Naive B cell (primary cell): Measurements from ENCODE around the gene STX18. TPM values are rescaled to one million over a fixed set of nuclear protein-coding genes. Genes with fewer than 3 reads are reported as not detected.
A peak's percentile ranks its signal among the peaks of the same experiment; 100 is the strongest.

Experiments used
- ATAC-seq, 2 donors: fragments of 150-1000 bp; cut with Tn5 transposase; 2 replicates each; pipeline ENCODE4 v1.10.0; 2021; ENCODE audit warnings: low read depth in 2 of 2, mild to moderate bottlenecking in 2 of 2, moderate library complexity in 2 of 2
- DNase-seq: peaks from one replicate; pipeline ENCODE4 v3.0.0; 2022
- H3K27ac Mint-ChIP-seq, 6 donors: one replicate each; pipeline ENCODE4 v1.8.0; 2020 to 2022; ENCODE audit warnings: mild to moderate bottlenecking in 6 of 6, mixed read lengths in 6 of 6, moderate library complexity in 5 of 6, inconsistent platforms in 2 of 6
- H3K27me3 Mint-ChIP-seq, 3 donors: one replicate each; pipeline ENCODE4 v1.8.0; 2021 to 2022; ENCODE audit warnings: mixed read lengths in 3 of 3, mild to moderate bottlenecking in 1 of 3
- H3K36me3 Mint-ChIP-seq, 2 donors: one replicate each; pipeline ENCODE4 v1.8.0; 2020 to 2022; ENCODE audit warnings: mixed read lengths in 2 of 2, inconsistent platforms in 1 of 2, mild to moderate bottlenecking in 1 of 2
- H3K4me1 Mint-ChIP-seq, 3 donors: one replicate each; pipeline ENCODE4 v1.8.0; 2020 to 2022; ENCODE audit warnings: mixed read lengths in 3 of 3, inconsistent platforms in 1 of 3, mild to moderate bottlenecking in 1 of 3, moderate library complexity in 1 of 3
- H3K4me3 Mint-ChIP-seq, 8 donors: one replicate each; pipeline ENCODE4 v1.8.0; 2020 to 2022; ENCODE audit warnings: mild to moderate bottlenecking in 8 of 8, mixed read lengths in 8 of 8, moderate library complexity in 8 of 8, inconsistent platforms in 2 of 8
- H3K9me3 Mint-ChIP-seq, 7 donors: one replicate each; pipeline ENCODE4 v1.8.0; 2020 to 2022; ENCODE audit warnings: mixed read lengths in 7 of 7, mild to moderate bottlenecking in 5 of 7, inconsistent platforms in 2 of 7, moderate library complexity in 1 of 7
- polyA plus RNA-seq, 6 donors: library from polyadenylated mRNA; unstranded; fragments of 300-500 nt; fragmentation: Illumina TruSeq; gene quantifications; one replicate each; pipeline ENCODE4 v1.2.3, GENCODE V29; 2021; ENCODE audit warnings: low read depth in 6 of 6

STX18 gene
- polyA plus RNA-seq, 6 donors from 2014 or later, result 7.8 to 27.5 (median 22.9) TPM

DNA sequence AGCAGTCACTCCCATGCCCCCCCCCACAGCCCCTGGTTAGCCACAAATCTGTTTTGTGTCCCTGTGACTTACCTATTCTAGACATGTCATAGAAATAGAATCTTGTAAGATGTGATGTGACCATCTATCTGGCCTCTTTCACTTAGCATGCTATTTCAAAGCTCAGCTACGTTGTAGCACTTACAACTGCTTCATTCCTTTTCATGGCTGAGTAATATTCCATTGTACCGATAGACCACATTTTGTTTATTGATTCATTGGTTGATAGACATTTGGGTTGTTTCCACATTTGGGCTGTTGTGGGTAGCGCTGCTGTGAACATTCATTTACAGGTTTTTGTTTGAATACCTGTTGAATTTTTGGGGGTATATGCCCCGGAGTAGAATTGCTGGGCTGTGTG lies 143.4 kb downstream of the STX18 start:
- ATAC-seq (no peak), DNase-seq (no peak)
- peaks cover 22 to 68% (median 28%) of the 10 kb centered on the region in 3 donors for H3K27me3 Mint-ChIP-seq
- H3K4me3 Mint-ChIP-seq, result no peak overlapping the region
- H3K27ac Mint-ChIP-seq, result no peak overlapping the region
- no peaks in the 10 kb centered on the region for H3K36me3 Mint-ChIP-seq
- peaks cover 0 to 25% (median 4%) of the 10 kb centered on the region in 7 donors for H3K9me3 Mint-ChIP-seq
- H3K4me1 Mint-ChIP-seq, result peaks cover 2 to 9% (median 6%) of the 10 kb centered on the region in 3 donors

DNA sequence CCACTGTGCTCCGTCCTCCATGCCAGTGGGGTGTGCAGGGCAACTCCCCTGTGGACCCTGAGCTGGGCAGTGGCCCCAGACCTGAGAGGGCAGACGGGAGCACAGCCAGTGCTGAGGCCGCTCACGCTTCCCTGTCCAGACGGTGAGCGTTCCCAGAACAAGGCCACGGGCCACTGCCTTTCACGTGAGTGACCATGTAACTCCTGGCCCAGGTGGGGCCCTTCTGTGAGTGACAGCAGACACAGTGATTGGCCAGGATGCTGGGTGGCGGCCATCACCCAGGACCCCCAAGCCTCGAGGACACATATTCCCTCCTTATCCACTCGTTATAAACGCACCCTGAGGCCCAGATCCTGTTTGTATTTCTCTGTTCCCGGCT lies 144.4 kb downstream of the STX18 start:
- H3K27me3 Mint-ChIP-seq, result peaks cover 20 to 65% (median 38%) of the 10 kb centered on the region in 3 donors
- peaks cover 0 to 25% (median 4%) of the 10 kb centered on the region in 7 donors for H3K9me3 Mint-ChIP-seq
- no peak for DNase-seq
- H3K27ac Mint-ChIP-seq, result no peak overlapping the region
- peaks cover 2 to 9% (median 6%) of the 10 kb centered on the region in 3 donors for H3K4me1 Mint-ChIP-seq
- ATAC-seq, result no peak
- no peaks in the 10 kb centered on the region for H3K36me3 Mint-ChIP-seq
- H3K4me3 Mint-ChIP-seq, result no peak overlapping the region

DNA sequence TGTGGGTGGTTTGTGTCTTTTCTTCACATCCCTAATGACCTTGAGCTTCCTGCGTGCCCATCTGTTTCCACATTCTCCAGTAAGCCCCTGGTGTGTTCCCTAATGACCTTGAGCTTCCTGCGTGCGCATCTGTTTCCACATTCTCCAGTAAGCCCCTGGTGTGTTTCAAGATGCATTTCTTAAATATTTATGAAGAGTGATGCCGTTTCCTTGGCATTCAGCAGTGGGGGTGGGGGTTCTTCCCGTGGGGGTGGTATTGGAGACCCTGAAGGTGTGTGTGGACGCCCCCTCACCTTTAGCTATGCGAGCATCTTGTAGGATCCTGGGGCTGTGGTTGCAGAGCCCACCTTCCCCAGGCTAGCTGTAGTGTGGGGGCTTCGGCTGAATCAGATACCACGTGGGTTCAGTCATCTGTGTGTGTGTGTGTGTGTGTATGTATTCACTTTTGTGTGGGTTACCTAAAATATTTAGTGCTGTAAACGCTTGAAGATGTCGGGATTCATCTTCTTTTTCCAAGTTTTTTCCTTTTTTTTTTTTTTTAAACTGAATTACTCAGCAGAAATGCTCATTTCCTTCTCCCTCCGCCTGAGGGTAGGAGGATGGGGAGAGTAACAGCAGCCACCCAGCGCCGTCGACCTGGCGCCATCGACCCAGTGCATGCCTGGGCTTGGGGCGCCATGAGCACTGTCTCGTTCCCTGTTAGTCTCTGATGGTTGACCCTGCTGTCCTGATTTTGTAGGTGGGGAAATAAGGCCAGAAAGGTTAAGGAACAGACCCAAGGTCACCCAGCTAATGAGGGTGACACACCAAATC lies 145.0 kb downstream of the STX18 start:
- H3K4me3 Mint-ChIP-seq, result peak overlapping the region in 3 of 8 donors; percentile 12 to 65 (median 48)
- H3K9me3 Mint-ChIP-seq, result peaks cover 0 to 25% (median 4%) of the 10 kb centered on the region in 7 donors
- H3K36me3 Mint-ChIP-seq, result no peaks in the 10 kb centered on the region
- H3K4me1 Mint-ChIP-seq, result peaks cover 2 to 9% (median 6%) of the 10 kb centered on the region in 3 donors
- peak overlapping the region in 1 of 6 donors; percentile 52 for H3K27ac Mint-ChIP-seq
- DNase-seq (no peak), ATAC-seq (no peak)
- peaks cover 23 to 68% (median 44%) of the 10 kb centered on the region in 3 donors for H3K27me3 Mint-ChIP-seq

DNA sequence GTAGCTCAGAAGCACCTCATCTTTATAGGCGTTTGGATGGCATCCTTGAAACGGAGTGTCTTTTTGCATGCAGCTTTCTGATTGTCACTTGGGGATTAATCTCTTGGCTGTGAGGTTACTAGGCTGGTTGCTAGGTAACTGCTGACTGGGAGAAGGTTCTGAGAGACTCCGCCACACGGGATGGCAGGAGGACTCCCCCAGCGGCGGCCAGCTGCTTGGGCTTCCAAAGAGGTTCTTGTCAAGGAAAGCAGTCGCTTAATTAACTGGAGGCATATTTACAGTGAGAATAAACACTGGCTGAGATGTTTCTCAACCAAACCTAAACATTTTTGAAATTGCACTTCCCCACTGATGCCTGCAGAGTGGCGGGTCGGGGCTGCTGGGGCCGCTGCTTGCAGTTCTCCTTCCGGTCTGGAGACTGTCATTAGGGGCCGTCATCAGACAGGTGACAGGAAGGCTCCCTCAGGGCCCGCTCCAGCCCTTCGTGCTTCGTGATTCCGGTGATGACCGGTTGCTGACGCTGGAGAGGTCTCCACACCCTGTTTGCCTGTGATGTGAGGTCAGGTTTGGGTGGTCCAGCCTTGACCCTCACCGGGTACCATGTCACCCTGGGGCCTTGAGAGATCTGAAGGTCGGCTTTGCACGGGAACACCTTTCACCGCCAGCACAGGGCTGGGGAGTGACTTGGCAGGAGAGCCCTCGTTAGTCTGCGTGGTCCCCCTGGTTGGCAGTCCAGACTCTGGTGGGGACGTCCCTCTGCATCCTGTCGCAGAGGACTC lies 145.8 kb downstream of the STX18 start:
- Mint-ChIP-seq H3K9me3 (peaks cover 0 to 25% (median 4%) of the 10 kb centered on the region in 7 donors), H3K27ac (peak overlapping the region in 2 of 6 donors; percentile 59 to 83), H3K4me3 (peak overlapping the region in 4 of 8 donors; percentile 12 to 65 (median 38)), H3K36me3 (no peaks in the 10 kb centered on the region), H3K4me1 (peaks cover 2 to 9% (median 6%) of the 10 kb centered on the region in 3 donors), H3K27me3 (peaks cover 31 to 67% (median 48%) of the 10 kb centered on the region in 3 donors)
- peak; percentile 43 to 61 for ATAC-seq
- DNase-seq, result peak; percentile 9

DNA sequence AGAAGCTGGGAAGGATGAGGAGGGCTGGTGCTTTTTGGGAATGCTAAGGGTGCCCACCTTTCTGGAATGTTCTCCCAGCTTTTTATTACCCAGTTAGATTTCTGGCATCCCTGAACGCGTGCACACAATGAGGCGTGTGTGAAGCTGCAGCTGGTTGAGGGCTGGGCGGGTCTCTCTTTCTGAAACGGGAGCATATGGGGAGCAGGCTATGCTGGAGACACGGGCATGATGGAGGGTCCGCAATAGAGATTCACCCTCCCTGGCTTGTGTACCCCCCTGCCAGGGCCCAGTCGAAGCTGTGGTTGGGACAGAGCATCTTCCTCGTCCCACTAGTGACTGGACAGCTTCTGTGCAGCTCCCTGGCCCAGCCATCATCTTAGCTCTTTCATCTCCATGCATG lies 146.5 kb downstream of the STX18 start:
- Mint-ChIP-seq H3K36me3 (no peaks in the 10 kb centered on the region), H3K9me3 (peaks cover 0 to 22% (median 4%) of the 10 kb centered on the region in 7 donors), H3K4me1 (peaks cover 2 to 9% (median 6%) of the 10 kb centered on the region in 3 donors), H3K27ac (peak overlapping the region in 1 of 6 donors; percentile 59), H3K4me3 (peak overlapping the region in 1 of 8 donors; percentile 16), H3K27me3 (peaks cover 32 to 73% (median 54%) of the 10 kb centered on the region in 3 donors)
- ATAC-seq (no peak), DNase-seq (no peak)

DNA sequence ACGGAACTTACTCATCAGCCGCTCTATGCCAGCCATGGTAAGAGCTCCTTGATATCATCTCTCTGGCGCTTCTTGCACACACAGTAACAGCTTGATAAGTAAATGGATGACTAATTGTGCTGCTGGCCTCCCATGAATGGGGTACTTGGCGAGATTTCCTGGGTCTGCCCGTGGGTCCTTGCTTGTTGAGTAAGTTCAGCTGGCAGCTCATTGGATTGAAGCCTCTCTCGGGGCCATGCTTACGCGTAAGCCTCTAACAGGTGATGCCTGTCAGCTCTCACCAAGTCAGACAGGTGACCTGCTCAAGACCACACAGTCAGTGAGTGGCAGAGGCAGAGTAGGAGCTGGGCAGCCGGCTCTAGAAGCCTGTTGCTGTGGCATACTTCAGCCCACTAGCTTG lies 147.2 kb downstream of the STX18 start:
- Mint-ChIP-seq H3K4me1 (peaks cover 2 to 9% (median 6%) of the 10 kb centered on the region in 3 donors), H3K4me3 (no peak overlapping the region), H3K36me3 (no peaks in the 10 kb centered on the region), H3K9me3 (peaks cover 0 to 19% (median 2%) of the 10 kb centered on the region in 7 donors), H3K27me3 (peaks cover 32 to 73% (median 61%) of the 10 kb centered on the region in 3 donors), H3K27ac (no peak overlapping the region)
- ATAC-seq (no peak), DNase-seq (no peak)

DNA sequence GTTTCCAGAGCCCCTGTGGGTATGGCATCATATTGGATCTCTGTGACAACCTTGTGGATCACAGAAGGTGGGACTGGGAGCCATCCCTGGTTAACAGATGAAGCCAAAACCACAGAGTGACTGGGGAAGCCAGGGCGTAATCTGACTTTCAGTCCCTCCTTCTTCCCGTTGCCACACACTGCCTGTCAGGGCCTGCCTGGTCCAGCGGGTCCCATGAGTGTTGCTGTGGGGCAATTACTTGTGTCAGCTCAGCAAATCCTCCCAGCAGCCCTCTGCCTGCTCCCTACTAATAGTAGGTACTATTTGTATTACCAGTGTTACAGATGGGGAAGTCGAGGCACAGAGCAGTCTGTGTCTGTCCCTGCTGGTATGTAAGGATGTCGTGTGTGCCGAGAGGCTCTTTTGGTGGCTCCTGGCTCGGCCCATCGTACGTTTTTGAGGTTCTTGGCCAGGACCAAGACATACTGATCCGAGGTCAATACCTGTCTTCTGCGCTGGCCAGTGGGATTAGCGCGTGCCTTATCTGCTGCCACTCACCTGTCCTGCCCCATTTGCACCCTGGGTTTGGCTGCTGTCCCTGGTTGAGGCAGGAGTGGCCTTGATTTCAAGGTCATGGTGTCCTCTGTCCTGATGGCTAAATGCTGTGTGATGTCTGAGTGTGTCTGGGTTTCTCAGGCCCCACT lies 149.2 kb downstream of the STX18 start:
- peaks cover 0 to 3% (median 0%) of the 10 kb centered on the region in 7 donors for H3K9me3 Mint-ChIP-seq
- peaks cover 37 to 72% (median 71%) of the 10 kb centered on the region in 3 donors for H3K27me3 Mint-ChIP-seq
- peaks cover 9 to 16% (median 14%) of the 10 kb centered on the region in 3 donors for H3K4me1 Mint-ChIP-seq
- no peak overlapping the region for H3K4me3 Mint-ChIP-seq
- DNase-seq (no peak), ATAC-seq (no peak)
- no peak overlapping the region for H3K27ac Mint-ChIP-seq
- no peaks in the 10 kb centered on the region for H3K36me3 Mint-ChIP-seq

DNA sequence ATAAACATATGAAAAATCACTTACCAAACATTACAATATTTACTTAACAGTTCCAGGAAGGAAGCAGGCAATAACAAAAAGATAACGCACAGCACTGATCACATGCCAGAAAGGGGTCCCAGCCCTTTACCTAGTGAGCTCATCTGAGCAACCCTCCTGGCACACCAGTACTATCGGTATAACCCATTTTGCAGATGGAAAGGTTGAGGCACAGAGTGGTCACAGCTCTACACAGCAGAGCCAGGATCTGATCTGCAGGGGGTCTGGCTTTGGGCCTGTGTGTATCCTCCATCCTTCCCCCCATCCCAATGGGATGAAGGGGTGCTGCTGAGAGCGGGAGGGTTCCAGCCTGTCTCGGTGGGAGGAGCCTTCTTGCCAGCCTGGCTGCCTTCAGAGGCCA lies 150.0 kb downstream of the STX18 start:
- H3K27ac Mint-ChIP-seq, result no peak overlapping the region
- DNase-seq, result no peak
- no peaks in the 10 kb centered on the region for H3K36me3 Mint-ChIP-seq
- H3K4me3 Mint-ChIP-seq, result no peak overlapping the region
- peaks cover 36 to 65% (median 63%) of the 10 kb centered on the region in 3 donors for H3K27me3 Mint-ChIP-seq
- H3K9me3 Mint-ChIP-seq, result peaks cover 0 to 2% (median 0%) of the 10 kb centered on the region in 7 donors
- no peak for ATAC-seq
- H3K4me1 Mint-ChIP-seq, result peaks cover 9 to 16% (median 14%) of the 10 kb centered on the region in 3 donors

DNA sequence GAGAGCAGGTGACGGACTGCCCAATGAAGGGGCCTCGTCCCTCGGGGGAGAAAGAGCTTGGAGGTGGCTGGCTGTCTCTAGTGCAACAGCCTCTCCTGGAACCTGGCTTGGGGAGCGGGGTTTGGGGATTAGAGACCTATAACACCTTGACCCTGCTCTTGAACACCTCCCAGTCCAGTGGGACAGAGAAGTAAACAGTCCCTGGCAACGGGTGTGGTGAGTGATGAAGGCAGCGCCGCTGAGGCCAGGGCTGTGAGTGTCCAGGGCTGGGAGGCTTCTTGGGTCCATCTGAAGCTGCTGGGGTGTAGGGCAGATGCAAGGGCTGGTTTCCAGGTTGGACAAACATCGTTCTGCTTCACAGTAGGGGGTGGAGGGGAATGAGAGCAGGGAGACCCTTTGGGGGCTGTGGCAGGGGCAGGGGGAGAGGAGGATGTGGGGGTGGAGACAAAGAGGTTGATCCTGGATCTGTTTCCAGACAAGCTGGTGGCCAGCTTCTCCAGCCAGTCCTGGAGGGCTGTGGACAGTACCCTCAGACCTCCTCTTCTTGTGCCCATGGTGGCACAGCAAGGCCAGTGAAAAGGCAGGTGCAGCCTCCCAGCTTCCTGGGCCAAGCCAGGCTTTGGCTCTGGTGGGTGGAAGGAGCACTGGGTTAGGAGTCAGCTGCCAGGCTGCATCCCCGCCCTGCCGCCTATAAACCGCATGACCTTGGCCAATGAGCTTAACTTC lies 151.2 kb downstream of the STX18 start:
- no peak for DNase-seq
- ATAC-seq, result no peak
- H3K36me3 Mint-ChIP-seq, result no peaks in the 10 kb centered on the region
- peaks cover 0 to 1% (median 0%) of the 10 kb centered on the region in 7 donors for H3K9me3 Mint-ChIP-seq
- H3K4me1 Mint-ChIP-seq, result peaks cover 10 to 18% (median 10%) of the 10 kb centered on the region in 3 donors
- H3K27me3 Mint-ChIP-seq, result peaks cover 37 to 66% (median 64%) of the 10 kb centered on the region in 3 donors
- H3K4me3 Mint-ChIP-seq, result peak overlapping the region in 1 of 8 donors; percentile 30
- no peak overlapping the region for H3K27ac Mint-ChIP-seq

DNA sequence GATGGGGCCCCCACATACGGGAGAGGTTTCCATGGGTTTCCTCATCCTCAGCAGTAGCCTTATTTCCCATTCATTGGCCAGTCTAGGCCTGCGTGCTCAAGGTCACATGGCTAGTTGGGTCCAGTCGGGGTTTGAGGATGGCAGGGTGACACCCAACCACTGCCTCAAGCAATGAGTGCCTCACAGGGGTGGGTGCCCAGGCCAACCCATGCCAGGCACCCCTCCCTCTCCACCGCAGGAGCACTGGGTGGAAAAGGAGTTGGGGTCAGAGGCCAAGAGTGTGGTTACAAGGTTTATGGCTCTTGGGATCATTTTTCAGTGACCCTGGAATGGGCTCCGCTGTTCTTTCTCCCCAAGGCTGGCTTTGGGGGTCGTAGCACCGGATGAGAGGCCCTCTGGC lies 151.8 kb downstream of the STX18 start:
- Mint-ChIP-seq H3K4me3 (peak overlapping the region in 2 of 8 donors; percentile 8 to 24), H3K36me3 (no peaks in the 10 kb centered on the region), H3K27me3 (peaks cover 38 to 70% (median 69%) of the 10 kb centered on the region in 3 donors), H3K4me1 (peaks cover 10 to 17% (median 10%) of the 10 kb centered on the region in 3 donors), H3K9me3 (no peaks in the 10 kb centered on the region), H3K27ac (no peak overlapping the region)
- ATAC-seq (no peak), DNase-seq (no peak)

DNA sequence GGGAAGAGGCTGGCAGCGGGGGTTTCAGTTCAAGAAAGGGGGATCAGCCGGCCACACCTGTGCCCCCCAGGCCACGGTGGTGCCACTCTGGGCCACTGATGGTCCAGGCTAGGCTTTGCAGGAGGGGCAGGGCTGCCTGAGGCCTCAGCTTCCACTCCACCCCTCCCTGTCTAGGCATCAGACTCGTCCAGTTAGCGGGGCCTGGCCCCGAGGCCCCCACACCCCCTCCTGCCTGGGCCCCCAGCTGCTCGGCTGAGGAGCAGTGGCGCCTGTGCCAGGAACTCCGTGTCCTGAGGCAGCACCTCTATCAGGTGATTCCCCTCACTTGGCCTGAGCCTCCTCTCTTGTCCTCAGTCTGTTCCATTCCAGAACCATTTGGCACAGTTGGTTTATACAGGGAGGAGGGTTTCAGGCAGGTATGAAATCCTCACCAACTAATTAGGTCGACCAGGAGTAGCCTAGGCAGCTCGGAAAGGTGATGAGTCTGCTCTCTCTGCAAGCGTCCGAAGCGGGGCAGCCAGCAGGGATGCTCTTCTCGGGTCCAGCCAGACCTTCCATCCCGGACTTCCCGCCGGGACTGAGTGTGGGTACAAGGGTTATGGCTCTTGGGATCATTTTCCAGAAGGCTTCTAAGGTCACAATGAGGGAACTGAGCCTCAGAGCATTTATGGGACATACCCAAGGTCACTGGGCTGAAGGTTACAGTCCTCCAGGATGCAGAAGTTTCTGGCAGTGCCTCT lies 152.8 kb downstream of the STX18 start:
- no peak for DNase-seq
- H3K4me1 Mint-ChIP-seq, result peaks cover 10 to 17% (median 13%) of the 10 kb centered on the region in 3 donors
- peak overlapping the region in 3 of 8 donors; percentile 24 to 33 (median 30) for H3K4me3 Mint-ChIP-seq
- peak overlapping the region in 1 of 6 donors; percentile 20 for H3K27ac Mint-ChIP-seq
- peaks cover 45 to 74% (median 73%) of the 10 kb centered on the region in 3 donors for H3K27me3 Mint-ChIP-seq
- H3K36me3 Mint-ChIP-seq, result no peaks in the 10 kb centered on the region
- ATAC-seq, result no peak
- H3K9me3 Mint-ChIP-seq, result no peaks in the 10 kb centered on the region

DNA sequence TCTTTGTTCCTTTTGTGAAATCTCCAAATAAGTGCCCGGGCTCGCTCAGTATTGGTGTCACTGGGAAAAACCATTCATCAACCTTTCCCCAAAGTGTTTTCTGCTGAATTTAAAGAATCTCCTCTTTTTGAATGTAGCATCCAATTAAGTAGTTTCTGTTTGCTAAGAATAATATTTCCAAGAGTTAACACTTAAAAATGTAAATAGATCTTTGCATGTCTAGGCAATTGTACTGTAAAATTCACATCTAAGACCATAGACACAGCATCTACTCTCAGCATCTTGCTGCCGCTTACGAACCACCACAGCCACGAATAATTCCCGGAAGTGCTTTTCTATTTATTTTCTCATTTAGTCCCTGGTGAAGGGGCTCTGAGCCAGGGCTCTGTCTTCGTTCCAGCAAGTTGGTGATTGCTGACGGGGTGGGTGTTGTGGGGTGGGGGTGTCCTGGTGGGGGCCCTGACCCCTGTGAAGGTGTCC lies 153.5 kb downstream of the STX18 start:
- no peak overlapping the region for H3K27ac Mint-ChIP-seq
- H3K9me3 Mint-ChIP-seq, result no peaks in the 10 kb centered on the region
- H3K4me1 Mint-ChIP-seq, result peaks cover 10 to 17% (median 13%) of the 10 kb centered on the region in 3 donors
- DNase-seq, result no peak
- peaks cover 44 to 74% (median 72%) of the 10 kb centered on the region in 3 donors for H3K27me3 Mint-ChIP-seq
- H3K4me3 Mint-ChIP-seq, result peak overlapping the region in 7 of 8 donors; percentile 2 to 84 (median 43)
- no peak for ATAC-seq
- no peaks in the 10 kb centered on the region for H3K36me3 Mint-ChIP-seq
